H1 (cell line): ENCODE results near the gene OOEP.

Experiments used
- POLR2A ChIP-seq, 2 experiments: IDR thresholded peaks; 1 replicate in 1 of 2; 2 replicates in 1 of 2; pipeline ENCODE4 v1.6.1; 2011; ENCODE audit warnings: low read depth in 2 of 2, low read length in 2 of 2, mild to moderate bottlenecking in 2 of 2; ENCODE audit errors: control extremely low read depth in 1 of 2
- SIX5 ChIP-seq: IDR thresholded peaks from 2 replicates; pipeline ENCODE4 v1.6.1; 2011; ENCODE audit warnings: mild to moderate bottlenecking, low read depth, low read length
- TAF1 ChIP-seq: IDR thresholded peaks from 2 replicates; pipeline ENCODE4 v1.6.1; 2011; ENCODE audit warnings: mild to moderate bottlenecking, low read depth, low read length
- TBP ChIP-seq: IDR thresholded peaks from 2 replicates; pipeline ENCODE4 v1.6.1; 2011; ENCODE audit warnings: low read depth, low read length, improper control_type of control experiment
- TF ChIP-seq, protein P1 (sequence below), 3 experiments: IDR thresholded peaks; 1 replicate in 2 of 3; 2 replicates in 1 of 3; pipeline versions ENCODE4 v1.5.1 to v1.6.1; 2011; ENCODE audit warnings: low read length in 3 of 3, mild to moderate bottlenecking in 3 of 3, inconsistent platforms in 2 of 3, low read depth in 1 of 3, moderate library complexity in 1 of 3; ENCODE audit not compliant: insufficient read depth in 1 of 3; ENCODE audit errors: control extremely low read depth in 1 of 3
- TF ChIP-seq, protein P2 (sequence below): IDR thresholded peaks from 2 replicates; pipeline ENCODE4 v1.6.1; 2011; ENCODE audit warnings: low read length, improper control_type of control experiment

DNA sequence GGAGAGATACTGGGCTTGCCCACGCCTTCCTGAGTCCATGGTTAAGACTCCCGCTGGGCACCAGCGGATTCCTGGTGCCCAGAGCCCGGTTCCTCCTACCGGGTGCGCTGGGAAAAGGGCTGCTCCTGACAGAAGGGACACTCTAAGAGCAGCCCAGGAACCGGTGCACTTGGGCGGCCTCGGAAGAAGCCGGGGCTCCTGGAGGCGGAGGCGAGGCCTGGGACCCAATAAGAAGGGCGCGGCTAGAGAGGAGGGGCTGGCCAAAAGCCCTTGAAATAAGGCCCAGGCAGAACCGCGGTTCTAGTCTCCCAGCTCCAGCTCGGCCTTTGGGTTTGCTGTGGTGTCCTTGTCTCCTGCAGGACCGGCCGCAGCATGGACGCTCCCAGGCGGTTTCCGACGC, 7.3 kb downstream of the OOEP start, which contains the start of gene KHDC3L:
- TF ChIP-seq, protein P1, sequence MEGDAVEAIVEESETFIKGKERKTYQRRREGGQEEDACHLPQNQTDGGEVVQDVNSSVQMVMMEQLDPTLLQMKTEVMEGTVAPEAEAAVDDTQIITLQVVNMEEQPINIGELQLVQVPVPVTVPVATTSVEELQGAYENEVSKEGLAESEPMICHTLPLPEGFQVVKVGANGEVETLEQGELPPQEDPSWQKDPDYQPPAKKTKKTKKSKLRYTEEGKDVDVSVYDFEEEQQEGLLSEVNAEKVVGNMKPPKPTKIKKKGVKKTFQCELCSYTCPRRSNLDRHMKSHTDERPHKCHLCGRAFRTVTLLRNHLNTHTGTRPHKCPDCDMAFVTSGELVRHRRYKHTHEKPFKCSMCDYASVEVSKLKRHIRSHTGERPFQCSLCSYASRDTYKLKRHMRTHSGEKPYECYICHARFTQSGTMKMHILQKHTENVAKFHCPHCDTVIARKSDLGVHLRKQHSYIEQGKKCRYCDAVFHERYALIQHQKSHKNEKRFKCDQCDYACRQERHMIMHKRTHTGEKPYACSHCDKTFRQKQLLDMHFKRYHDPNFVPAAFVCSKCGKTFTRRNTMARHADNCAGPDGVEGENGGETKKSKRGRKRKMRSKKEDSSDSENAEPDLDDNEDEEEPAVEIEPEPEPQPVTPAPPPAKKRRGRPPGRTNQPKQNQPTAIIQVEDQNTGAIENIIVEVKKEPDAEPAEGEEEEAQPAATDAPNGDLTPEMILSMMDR (IDR thresholded peaks at IDR 0.05; ENCODE audit: control extremely low read depth in 1 of 3, insufficient read depth in 1 of 3, low read depth in 1 of 3, low read length in 3 of 3) = no peak
- TF ChIP-seq TAF1 (no peak), POLR2A (IDR thresholded peaks at IDR 0.05; ENCODE audit: control extremely low read depth in 1 of 2, low read depth in 2 of 2, low read length in 2 of 2) (no peak), TBP (no peak), SIX5 (no peak)
- TF ChIP-seq, protein P2, sequence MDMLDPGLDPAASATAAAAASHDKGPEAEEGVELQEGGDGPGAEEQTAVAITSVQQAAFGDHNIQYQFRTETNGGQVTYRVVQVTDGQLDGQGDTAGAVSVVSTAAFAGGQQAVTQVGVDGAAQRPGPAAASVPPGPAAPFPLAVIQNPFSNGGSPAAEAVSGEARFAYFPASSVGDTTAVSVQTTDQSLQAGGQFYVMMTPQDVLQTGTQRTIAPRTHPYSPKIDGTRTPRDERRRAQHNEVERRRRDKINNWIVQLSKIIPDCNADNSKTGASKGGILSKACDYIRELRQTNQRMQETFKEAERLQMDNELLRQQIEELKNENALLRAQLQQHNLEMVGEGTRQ = no peak
